Measurements from ENCODE around the gene NFKB1.

GRCh38 chr4:102600689-102601088 is 99.5 kb downstream of the NFKB1 start:
- TF ChIP-seq CTCF (IDR thresholded peaks at IDR 0.05): no peak
- TF ChIP-seq EP300 (IDR thresholded peaks at IDR 0.05): no peak
- no peak for TF ChIP-seq POLR2AphosphoS5 (IDR thresholded peaks at IDR 0.05)
- TF ChIP-seq POLR2A (IDR thresholded peaks at IDR 0.05): no peak
